SK-N-SH (cell line): ENCODE measurements around the gene SBK1. TPM values are rescaled to one million over a fixed set of nuclear protein-coding genes. Genes with fewer than 3 reads are reported as not detected.

Experiments
- CTCF ChIA-PET: fragments of 300-600, 350-600 bp; formaldehyde crosslinking; extraction: SDS; loops from one replicate; lab custom pipeline; 2021; lab: Yijun Ruan, JAX
- POLR2A ChIA-PET: fragments of 350-600 bp; sonication (Branson Sonifier 250); formaldehyde crosslinking; extraction: SDS; loops from one replicate; lab custom pipeline; 2020; ENCODE audit warnings: antibody characterized with exemption, inconsistent platforms; lab: Yijun Ruan, JAX
- DNase-seq: peaks from one replicate; pipeline ENCODE4 v3.0.0; 2012
- H2AFZ ChIP-seq: fragments of 200-600 bp; sonication (generic); 2 replicates; pipeline ENCODE4 v1.8.1; 2016; ENCODE audit warnings: antibody characterized with exemption, mild to moderate bottlenecking, low read depth
- H3F3A ChIP-seq: fragments of 200-600 bp; sonication (generic); replicated peaks from 2 replicates; pipeline ENCODE3; 2016; ENCODE audit warnings: antibody characterized with exemption, mild to moderate bottlenecking; ENCODE audit not compliant: insufficient read depth
- H3K27ac ChIP-seq, 2 experiments: fragments of 200-500 bp in 1 of 2; fragments of 200-600 bp in 1 of 2; sonication (Bioruptor generic) in 1 of 2; sonication (generic), shearing (Covaris generic) in 1 of 2; 2 replicates each; pipeline versions ENCODE4 v1.5.1 to v1.6.1; 2014 to 2016; ENCODE audit warnings: low read depth in 2 of 2, inconsistent platforms in 1 of 2, low read length in 1 of 2, mild to moderate bottlenecking in 1 of 2, mixed read lengths in 1 of 2
- H3K27me3 ChIP-seq: fragments of 200-600 bp; sonication (generic), shearing (Covaris generic); 2 replicates; pipeline ENCODE4 v1.6.1; 2016; ENCODE audit warnings: mixed run types; ENCODE audit not compliant: insufficient read depth
- H3K36me3 ChIP-seq, 2 experiments: fragments of 200-500 bp in 1 of 2; fragments of 200-600 bp in 1 of 2; sonication (Bioruptor generic) in 1 of 2; sonication (generic) in 1 of 2; replicated peaks in 1 of 2; 2 replicates each; pipeline versions ENCODE3 to v1.5.1; 2014 to 2016; ENCODE audit warnings: low read length in 1 of 2, mild to moderate bottlenecking in 1 of 2; ENCODE audit not compliant: insufficient read depth in 2 of 2, control insufficient read depth in 1 of 2
- H3K4me1 ChIP-seq, 2 experiments: fragments of 200-500 bp in 1 of 2; fragments of 200-600 bp in 1 of 2; sonication (Bioruptor generic) in 1 of 2; sonication (generic), shearing (Covaris generic) in 1 of 2; 2 replicates each; pipeline versions ENCODE4 v1.5.1 to v1.6.1; 2014 to 2016; ENCODE audit warnings: low read depth in 1 of 2, low read length in 1 of 2, mixed run types in 1 of 2; ENCODE audit not compliant: insufficient read depth in 2 of 2, control insufficient read depth in 1 of 2
- H3K4me2 ChIP-seq: fragments of 200-600 bp; sonication (generic), shearing (Covaris generic); 2 replicates; pipeline ENCODE4 v1.6.1; 2017; ENCODE audit warnings: mixed run types
- H3K4me3 ChIP-seq, 2 experiments: fragments of 200-500 bp in 1 of 2; fragments of 200-600 bp in 1 of 2; sonication (Bioruptor generic) in 1 of 2; sonication (generic), shearing (Covaris generic) in 1 of 2; 2 replicates each; pipeline versions ENCODE4 v1.5.1 to v1.8.1; 2014 to 2016; ENCODE audit warnings: low read depth in 2 of 2, inconsistent platforms in 1 of 2, low read length in 1 of 2, mild to moderate bottlenecking in 1 of 2, mixed read lengths in 1 of 2, moderate library complexity in 1 of 2
- H3K79me2 ChIP-seq: fragments of 200-600 bp; sonication (generic); 2 replicates; pipeline ENCODE4 v1.8.1; 2017; ENCODE audit warnings: mild to moderate bottlenecking; ENCODE audit not compliant: insufficient read depth
- H3K9ac ChIP-seq: fragments of 200-600 bp; sonication (generic); 2 replicates; pipeline ENCODE4 v1.6.1; 2017; ENCODE audit warnings: mixed run types
- H3K9me2 ChIP-seq: fragments of 200-600 bp; sonication (generic); 2 replicates; pipeline ENCODE4 v1.6.1; 2017; ENCODE audit warnings: mixed run types
- H3K9me3 ChIP-seq: fragments of 200-600 bp; sonication (generic); 2 replicates; pipeline ENCODE4 v1.6.1; 2017; ENCODE audit warnings: mixed run types, mild to moderate bottlenecking, moderate library complexity
- H4K20me1 ChIP-seq: fragments of 200-600 bp; sonication (generic); 2 replicates; pipeline ENCODE4 v1.6.1; 2017; ENCODE audit warnings: mild to moderate bottlenecking, mixed run types; ENCODE audit not compliant: insufficient read depth
- CHD2 ChIP-seq: fragments of 150-350 bp; IDR thresholded peaks from 2 replicates; pipeline ENCODE4 v1.6.1; 2018; ENCODE audit warnings: low read length; ENCODE audit not compliant: partially characterized antibody
- ELF1 ChIP-seq: IDR thresholded peaks from 2 replicates; pipeline ENCODE4 v1.4.0; 2012
- EP300 ChIP-seq, 2 experiments: IDR thresholded peaks; 2 replicates each; pipeline versions ENCODE4 v1.4.0 to v1.6.1; 2012; ENCODE audit warnings: borderline replicate concordance in 1 of 2, low read depth in 1 of 2, low read length in 1 of 2
- FOXJ3 ChIP-seq: sonication (generic); formaldehyde crosslinking; IDR thresholded peaks from 2 replicates; pipeline ENCODE4 v1.5.1; 2020; ENCODE audit warnings: mild to moderate bottlenecking, missing genetic modification reagents
- JUND ChIP-seq: IDR thresholded peaks from 2 replicates; pipeline ENCODE4 v1.4.0; 2012
- MAX ChIP-seq: IDR thresholded peaks from 2 replicates; pipeline ENCODE4 v1.4.0; 2012; ENCODE audit warnings: low read depth
- RXRA ChIP-seq: IDR thresholded peaks from 2 replicates; pipeline ENCODE4 v1.4.0; 2012; ENCODE audit warnings: low read depth, mild to moderate bottlenecking, borderline replicate concordance
- TEAD4 ChIP-seq: IDR thresholded peaks from 2 replicates; pipeline ENCODE4 v1.4.0; 2012; ENCODE audit warnings: mild to moderate bottlenecking, borderline replicate concordance; ENCODE audit not compliant: insufficient read depth
- WGBS: methylation state at CpG from one replicate; pipeline ENCODE4 v1.1.6; 2017; ENCODE audit warnings: low lambda C conversion rate; 5-methylcytosine and 5-hydroxymethylcytosine counted together
- polyA plus RNA-seq, 3 experiments: library from polyadenylated mRNA; depleted of rRNA; stranded (reverse); fragments of >200 nt; gene quantifications; 2 replicates each; pipeline ENCODE4 v1.2.3, GENCODE V29; 2012
- TF ChIP-seq, protein P1 (sequence below): IDR thresholded peaks from 2 replicates; pipeline ENCODE4; 2012
- TF ChIP-seq, protein P2 (sequence below): fragments of 200-600 bp; sonication (generic); IDR thresholded peaks from 2 replicates; pipeline ENCODE4 v1.6.1; 2017; ENCODE audit warnings: antibody characterized with exemption, mild to moderate bottlenecking, moderate library complexity

Gene SBK1
- polyA plus RNA-seq, 1 of the 3 experiments (the other 2 are of a cell fraction), result 0.36 TPM

- Histone ChIP-seq H3K4me1 (no peaks in the 10 kb centered on the region; a peak in 1 of 4 replicates), H3K27ac (no peak overlapping the region), H3K9ac (no peak overlapping the region), H3K9me2 (no peaks in the 10 kb centered on the region), H3K4me3 (no peak overlapping the region), H2AFZ (no peak overlapping the region), H3K36me3 (no peaks in the 10 kb centered on the region), H3F3A (no peaks in the 10 kb centered on the region), H3K27me3 (no peaks in the 10 kb centered on the region), H3K9me3 (no peaks in the 10 kb centered on the region), H4K20me1 (no peaks in the 10 kb centered on the region), H3K79me2 (no peaks in the 10 kb centered on the region), H3K4me2 (no peak overlapping the region)
- POLR2A ChIA-PET, result no interaction called here
- WGBS, result 71% methylated on average over 12 of the region's 14 CpGs
- DNase-seq, result no peak
- no peak for TF ChIP-seq MAX
- CTCF ChIA-PET, result interaction anchor here (1.4 to 15.8 kb wide), 4 partner anchors 9 to 30 kb away, joined by 4 to 302 read pairs (median 5); no protein-coding TSS in a partner anchor
These were observed 19.6 kb downstream of the SBK1 start for GRCh38 chr16:28311913-28312312.

GRCh38 chr16:28312327-28312726 lies 20.0 kb downstream of the SBK1 start:
- ChIA-PET CTCF (interaction anchor here (1.4 to 15.8 kb wide), 4 partner anchors 9 to 31 kb away, joined by 4 to 302 read pairs (median 5); no protein-coding TSS in a partner anchor), POLR2A (no interaction called here)
- 81% methylated on average over 10 of the region's 10 CpGs for WGBS
- Histone ChIP-seq H3K4me1 (no peaks in the 10 kb centered on the region; a peak in 1 of 4 replicates), H3K9me3 (no peaks in the 10 kb centered on the region), H3K27ac (no peak overlapping the region), H3K79me2 (no peaks in the 10 kb centered on the region), H3K9ac (no peak overlapping the region), H3K27me3 (no peaks in the 10 kb centered on the region), H3K4me2 (no peak overlapping the region), H2AFZ (no peak overlapping the region), H3K9me2 (no peaks in the 10 kb centered on the region), H4K20me1 (no peaks in the 10 kb centered on the region), H3K4me3 (no peak overlapping the region), H3K36me3 (no peaks in the 10 kb centered on the region), H3F3A (no peaks in the 10 kb centered on the region)
- no peak for DNase-seq
- TF ChIP-seq CHD2, result no peak
- TF ChIP-seq TEAD4, result no peak
- TF ChIP-seq, protein P1, sequence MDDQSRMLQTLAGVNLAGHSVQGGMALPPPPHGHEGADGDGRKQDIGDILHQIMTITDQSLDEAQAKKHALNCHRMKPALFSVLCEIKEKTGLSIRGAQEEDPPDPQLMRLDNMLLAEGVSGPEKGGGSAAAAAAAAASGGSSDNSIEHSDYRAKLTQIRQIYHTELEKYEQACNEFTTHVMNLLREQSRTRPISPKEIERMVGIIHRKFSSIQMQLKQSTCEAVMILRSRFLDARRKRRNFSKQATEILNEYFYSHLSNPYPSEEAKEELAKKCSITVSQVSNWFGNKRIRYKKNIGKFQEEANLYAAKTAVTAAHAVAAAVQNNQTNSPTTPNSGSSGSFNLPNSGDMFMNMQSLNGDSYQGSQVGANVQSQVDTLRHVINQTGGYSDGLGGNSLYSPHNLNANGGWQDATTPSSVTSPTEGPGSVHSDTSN, result no peak
- no peak for TF ChIP-seq ELF1
- TF ChIP-seq, protein P2, sequence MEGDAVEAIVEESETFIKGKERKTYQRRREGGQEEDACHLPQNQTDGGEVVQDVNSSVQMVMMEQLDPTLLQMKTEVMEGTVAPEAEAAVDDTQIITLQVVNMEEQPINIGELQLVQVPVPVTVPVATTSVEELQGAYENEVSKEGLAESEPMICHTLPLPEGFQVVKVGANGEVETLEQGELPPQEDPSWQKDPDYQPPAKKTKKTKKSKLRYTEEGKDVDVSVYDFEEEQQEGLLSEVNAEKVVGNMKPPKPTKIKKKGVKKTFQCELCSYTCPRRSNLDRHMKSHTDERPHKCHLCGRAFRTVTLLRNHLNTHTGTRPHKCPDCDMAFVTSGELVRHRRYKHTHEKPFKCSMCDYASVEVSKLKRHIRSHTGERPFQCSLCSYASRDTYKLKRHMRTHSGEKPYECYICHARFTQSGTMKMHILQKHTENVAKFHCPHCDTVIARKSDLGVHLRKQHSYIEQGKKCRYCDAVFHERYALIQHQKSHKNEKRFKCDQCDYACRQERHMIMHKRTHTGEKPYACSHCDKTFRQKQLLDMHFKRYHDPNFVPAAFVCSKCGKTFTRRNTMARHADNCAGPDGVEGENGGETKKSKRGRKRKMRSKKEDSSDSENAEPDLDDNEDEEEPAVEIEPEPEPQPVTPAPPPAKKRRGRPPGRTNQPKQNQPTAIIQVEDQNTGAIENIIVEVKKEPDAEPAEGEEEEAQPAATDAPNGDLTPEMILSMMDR, result no peak
- no peak for TF ChIP-seq EP300 (IDR thresholded peaks at IDR 0.05; ENCODE audit: borderline replicate concordance in 1 of 2, low read depth in 1 of 2, low read length in 1 of 2)
- TF ChIP-seq FOXJ3, result no peak
- TF ChIP-seq JUND, result no peak
- no peak for TF ChIP-seq RXRA
